Lung (tissue), 12 donors: ENCODE data around the gene DIS3L. TPM values are rescaled to one million over a fixed set of nuclear protein-coding genes. Genes with fewer than 3 reads are reported as not detected.
"Not testable (repeated sequence)": the region's sequence is repeated elsewhere in the genome, so short reads cannot be mapped to it uniquely, and the experiment has no call there.

ENCODE experiments used
- ATAC-seq: fragments of 200-7000 bp; cut with Tn5 transposase; one replicate; pipeline ENCODE4 v1.9.1; 2020; ENCODE audit warnings: moderate number of reproducible peaks; ENCODE audit not compliant: insufficient read depth, low FRiP score
- DNase-seq, 3 donors: peaks; one replicate each; pipeline ENCODE4 v3.0.0-alpha.2; 2013 to 2017
- H3K27ac ChIP-seq, 2 donors: one replicate each; pipeline ENCODE4 v1.5.1; 2013; ENCODE audit warnings: mild to moderate bottlenecking in 2 of 2, moderate library complexity in 2 of 2, control low read depth in 1 of 2, inconsistent platforms in 1 of 2, low read depth in 1 of 2, low read length in 1 of 2
- H3K27me3 ChIP-seq, 3 donors: one replicate each; pipeline ENCODE4 v1.5.1; 2013; ENCODE audit warnings: low read length in 2 of 3; ENCODE audit not compliant: control insufficient read depth in 3 of 3, insufficient read depth in 3 of 3
- H3K36me3 ChIP-seq, 4 donors: one replicate each; pipeline ENCODE4 v1.5.1; 2013; ENCODE audit warnings: low read length in 4 of 4, mild to moderate bottlenecking in 1 of 4, moderate library complexity in 1 of 4; ENCODE audit not compliant: control insufficient read depth in 4 of 4, insufficient read depth in 4 of 4
- H3K4me1 ChIP-seq, 5 donors: one replicate each; pipeline ENCODE4 v1.5.1; 2013; ENCODE audit warnings: low read length in 5 of 5, mild to moderate bottlenecking in 2 of 5, moderate library complexity in 1 of 5; ENCODE audit not compliant: control insufficient read depth in 5 of 5, insufficient read depth in 5 of 5
- H3K4me3 ChIP-seq: one replicate; pipeline ENCODE4 v1.5.1; 2013; ENCODE audit warnings: mild to moderate bottlenecking, control low read depth, moderate library complexity
- H3K9ac ChIP-seq, 2 donors: one replicate each; pipeline ENCODE4 v1.5.1; 2013; ENCODE audit warnings: low read length in 2 of 2, control low read depth in 1 of 2; ENCODE audit not compliant: insufficient read depth in 1 of 2
- H3K9me3 ChIP-seq, 4 donors: one replicate each; pipeline ENCODE4 v1.5.1; 2013; ENCODE audit warnings: low read length in 3 of 4, mild to moderate bottlenecking in 1 of 4, moderate library complexity in 1 of 4; ENCODE audit not compliant: control insufficient read depth in 4 of 4, insufficient read depth in 3 of 4
- WGBS, 2 donors: extraction: QIAGEN DNeasy Blood & Tissue Kit; methylation state at CpG; one replicate each; pipeline ENCODE4 v1.1.7; 2013; 5-methylcytosine and 5-hydroxymethylcytosine counted together
- polyA plus RNA-seq, 2 donors: library from polyadenylated mRNA; stranded (reverse); fragments of 200-250 nt; gene quantifications; one replicate each; pipeline ENCODE4 v1.2.1, GENCODE V29; 2013
- total RNA-seq, 2 donors: library from RNA; depleted of rRNA in 1 of 2; stranded (reverse); fragments of >200 nt in 1 of 2; gene quantifications; one replicate each; pipeline ENCODE4 v1.2.1, GENCODE V29; 2014 to 2021
- TF ChIP-seq, protein P1 (sequence below): IDR thresholded peaks from 2 replicates; pipeline ENCODE4 v1.5.1; 2012; ENCODE audit warnings: mild to moderate bottlenecking; ENCODE audit errors: control extremely low read depth, extremely low read depth
- donor health status: control.
- donor health status: control.
- donor health status: Bipolar disorder and iron deficiency.
- donor health status: healthy.
- donor health status: DM: yes; HTN: yes; CAD: no.

Gene DIS3L
- total and polyA plus RNA-seq, 4 donors: 8.0 to 43.7 (median 20.3) TPM

- no peak for DNase-seq
- Histone ChIP-seq H3K27me3 (no peaks in the 10 kb centered on the region), H3K9ac (peak overlapping the region; percentile 50 to 69), H3K27ac (peak overlapping the region; percentile 36 to 65), H3K4me3 (peak overlapping the region; percentile 59), H3K4me1 (peaks cover 0 to 3% (median 0%) of the 10 kb centered on the region in 5 donors), H3K36me3 (no peaks in the 10 kb centered on the region), H3K9me3 (no peaks in the 10 kb centered on the region)
- 2% methylated on average over 12 of the region's 12 CpGs for WGBS, 2 donors
- TF ChIP-seq, protein P1, sequence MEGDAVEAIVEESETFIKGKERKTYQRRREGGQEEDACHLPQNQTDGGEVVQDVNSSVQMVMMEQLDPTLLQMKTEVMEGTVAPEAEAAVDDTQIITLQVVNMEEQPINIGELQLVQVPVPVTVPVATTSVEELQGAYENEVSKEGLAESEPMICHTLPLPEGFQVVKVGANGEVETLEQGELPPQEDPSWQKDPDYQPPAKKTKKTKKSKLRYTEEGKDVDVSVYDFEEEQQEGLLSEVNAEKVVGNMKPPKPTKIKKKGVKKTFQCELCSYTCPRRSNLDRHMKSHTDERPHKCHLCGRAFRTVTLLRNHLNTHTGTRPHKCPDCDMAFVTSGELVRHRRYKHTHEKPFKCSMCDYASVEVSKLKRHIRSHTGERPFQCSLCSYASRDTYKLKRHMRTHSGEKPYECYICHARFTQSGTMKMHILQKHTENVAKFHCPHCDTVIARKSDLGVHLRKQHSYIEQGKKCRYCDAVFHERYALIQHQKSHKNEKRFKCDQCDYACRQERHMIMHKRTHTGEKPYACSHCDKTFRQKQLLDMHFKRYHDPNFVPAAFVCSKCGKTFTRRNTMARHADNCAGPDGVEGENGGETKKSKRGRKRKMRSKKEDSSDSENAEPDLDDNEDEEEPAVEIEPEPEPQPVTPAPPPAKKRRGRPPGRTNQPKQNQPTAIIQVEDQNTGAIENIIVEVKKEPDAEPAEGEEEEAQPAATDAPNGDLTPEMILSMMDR: no peak
- ATAC-seq: no peak
Measured at GRCh38 chr15:66356077-66356358, 62.6 kb downstream of the DIS3L start.

- TF ChIP-seq, protein P1: no peak
- peak within 1 kb of the TSS; percentile 36 to 65 for H3K27ac ChIP-seq
- no peaks in the 10 kb centered on the region for H3K36me3 ChIP-seq
- peak; percentile 97 to 98 (median 97) for DNase-seq
- peak within 1 kb of the TSS; percentile 59 for H3K4me3 ChIP-seq
- 7 to 9% methylated on average over 51 of the region's 51 CpGs for WGBS, 2 donors
- H3K9ac ChIP-seq: peak within 1 kb of the TSS; percentile 69 to 73
- peak; percentile 95 for ATAC-seq
- no peaks in the 10 kb centered on the region for H3K27me3 ChIP-seq
- H3K4me1 ChIP-seq: peaks cover 0 to 3% (median 0%) of the 10 kb centered on the region in 5 donors
- H3K9me3 ChIP-seq: no peaks in the 10 kb centered on the region
Measured at GRCh38 chr15:66356359-66357236, 63.2 kb downstream of the DIS3L start, which contains the start of gene TIPIN. TSS of gene TIPIN (minus strand) at chr15:66356685. CDS start at chr15:66352947, 3,738 bp downstream.

DNA sequence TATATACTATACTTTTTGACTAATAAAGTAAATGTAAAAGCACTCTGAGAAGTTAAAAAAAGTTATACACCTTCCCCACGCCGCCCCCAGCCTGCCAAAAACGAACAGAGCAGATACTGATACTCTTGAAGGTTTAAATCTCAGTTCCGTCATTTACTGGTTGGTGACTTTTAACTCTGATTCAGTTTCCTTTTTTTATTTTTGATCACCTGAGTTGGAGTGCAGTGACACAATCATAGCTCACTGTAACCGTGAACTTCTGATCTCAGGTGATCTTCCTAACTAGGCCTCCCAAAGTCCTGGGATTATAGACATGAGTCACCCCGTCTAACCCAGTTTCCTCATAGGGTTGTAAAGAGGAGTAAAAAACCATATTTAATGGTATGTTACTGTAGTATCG lies 66.4 kb downstream of the DIS3L start:
- no peaks in the 10 kb centered on the region for H3K9me3 ChIP-seq
- DNase-seq (no peak), ATAC-seq (no peak)
- TF ChIP-seq, protein P1: no peak
- H3K36me3 ChIP-seq: no peaks in the 10 kb centered on the region
- no peak overlapping the region for H3K9ac ChIP-seq
- peaks cover 0 to 3% (median 0%) of the 10 kb centered on the region in 5 donors for H3K4me1 ChIP-seq
- H3K27ac ChIP-seq: no peak overlapping the region
- H3K27me3 ChIP-seq: no peaks in the 10 kb centered on the region
- no peak overlapping the region for H3K4me3 ChIP-seq
- WGBS, 2 donors: 90 to 93% methylated on average over 7 of the region's 7 CpGs

GRCh38 chr15:66361745-66362460 lies 68.5 kb downstream of the DIS3L start:
- not testable (repeated sequence) for H3K4me3 ChIP-seq, H3K27me3 ChIP-seq, H3K4me1 ChIP-seq, H3K27ac ChIP-seq, H3K9ac ChIP-seq, H3K36me3 ChIP-seq, H3K9me3 ChIP-seq, DNase-seq, ATAC-seq
- WGBS, 2 donors: 79 to 83% methylated on average over 14 to 15 of the region's 15 CpGs
